Islet precursor cell (in vitro differentiated cells): ENCODE results near the gene NKG7.

Experiments
- DNase-seq: peaks from one replicate; pipeline ENCODE4 v3.0.0-alpha.2; 2018

Gene NKG7

DNA sequence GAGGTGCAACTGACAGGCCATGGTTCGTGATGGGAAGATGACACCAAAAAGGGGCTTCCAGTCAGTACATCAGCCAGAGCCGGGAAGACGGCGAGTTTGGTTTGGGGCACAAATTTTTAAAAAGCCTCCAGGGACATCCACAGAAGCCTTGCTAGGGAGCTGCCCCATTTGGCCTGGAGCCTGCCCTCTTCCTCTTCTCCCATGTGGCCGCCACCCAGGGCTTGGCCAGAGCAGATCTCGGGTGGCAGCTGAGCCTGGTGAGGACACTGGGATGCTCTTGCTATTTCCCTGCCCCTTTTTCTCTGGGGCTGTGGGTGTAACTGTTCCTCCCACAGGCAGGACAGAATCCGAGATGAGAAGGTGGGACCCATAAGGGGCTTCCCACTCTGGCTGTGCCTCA lies 14.5 kb downstream of the NKG7 start:
- DNase-seq, result no peak

- no peak for DNase-seq
Observed at GRCh38 chr19:51356159-51356801, 16.2 kb downstream of the NKG7 start.

- peak; percentile 96 for DNase-seq
Observed at GRCh38 chr19:51354742-51355148, 17.7 kb downstream of the NKG7 start.

DNA sequence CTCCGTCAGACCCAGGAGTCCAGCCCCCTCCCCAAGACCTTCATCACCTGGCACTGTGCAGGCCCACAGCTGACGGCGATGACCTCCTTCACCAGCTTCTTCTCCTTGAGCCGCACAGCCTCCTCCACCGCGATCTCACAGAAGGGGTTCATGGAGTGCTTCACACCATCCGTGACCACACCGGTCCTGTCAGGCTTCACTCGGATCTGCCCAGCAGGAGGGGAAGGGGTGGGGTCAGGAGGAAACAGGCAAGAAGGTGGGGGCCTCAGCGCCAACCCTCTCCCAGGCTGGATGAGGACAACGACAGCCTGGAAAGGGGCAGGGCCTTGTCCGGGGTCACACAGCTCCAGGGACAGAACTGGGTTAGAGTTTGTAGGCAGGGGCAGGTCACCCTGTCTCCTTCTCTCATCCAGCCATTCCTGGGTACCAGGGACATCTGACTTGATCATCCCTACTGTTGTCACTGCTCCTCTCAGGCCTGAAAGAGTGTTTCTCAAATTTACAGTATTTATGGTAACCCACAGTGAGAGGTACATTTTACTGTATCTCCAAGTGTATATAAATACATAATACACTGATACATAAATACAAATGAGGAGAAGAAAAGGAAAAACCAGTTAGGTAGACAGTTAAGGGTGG lies 18.2 kb downstream of the NKG7 start:
- DNase-seq, result peak; percentile 86

- DNase-seq, result no peak
Observed at GRCh38 chr19:51352783-51353360, 19.6 kb downstream of the NKG7 start.

DNA sequence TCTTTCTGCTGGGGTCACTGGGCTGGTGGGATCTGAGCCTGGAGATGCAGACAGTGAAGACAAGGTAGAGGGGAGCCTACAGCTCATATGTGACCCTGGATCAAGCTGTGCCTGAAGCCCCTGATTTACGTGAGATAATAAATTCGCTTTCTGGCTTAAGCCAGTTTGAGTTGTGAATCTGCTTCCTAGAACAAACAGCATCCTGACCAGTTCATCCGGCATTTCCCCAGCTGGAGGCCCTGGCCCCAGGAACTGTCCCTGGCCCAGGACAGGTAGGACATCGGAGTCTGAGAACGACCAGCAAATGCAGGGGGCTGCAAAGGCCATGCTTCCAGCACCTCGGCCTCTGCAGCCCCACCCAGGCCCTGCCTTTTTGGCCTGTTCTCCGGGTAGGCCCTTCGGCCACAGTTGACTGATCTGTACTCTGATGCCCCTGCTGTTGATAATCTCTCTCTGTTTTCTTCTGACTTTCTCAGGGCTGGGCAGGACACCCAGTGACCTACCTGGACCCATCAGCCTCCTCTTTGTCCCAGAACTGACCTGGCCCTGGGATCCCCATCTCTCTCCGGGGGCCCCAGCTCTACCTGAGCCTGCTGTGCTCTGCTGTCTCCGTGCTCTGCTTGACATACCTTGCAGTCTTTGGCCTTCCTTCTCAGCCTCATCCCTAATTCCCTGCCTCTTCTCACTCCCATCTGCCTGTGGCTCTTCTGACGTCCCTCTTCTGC lies 21.0 kb downstream of the NKG7 start:
- no peak for DNase-seq

- DNase-seq, result no peak
Observed at GRCh38 chr19:51347209-51347928, 25.1 kb downstream of the NKG7 start.

DNA sequence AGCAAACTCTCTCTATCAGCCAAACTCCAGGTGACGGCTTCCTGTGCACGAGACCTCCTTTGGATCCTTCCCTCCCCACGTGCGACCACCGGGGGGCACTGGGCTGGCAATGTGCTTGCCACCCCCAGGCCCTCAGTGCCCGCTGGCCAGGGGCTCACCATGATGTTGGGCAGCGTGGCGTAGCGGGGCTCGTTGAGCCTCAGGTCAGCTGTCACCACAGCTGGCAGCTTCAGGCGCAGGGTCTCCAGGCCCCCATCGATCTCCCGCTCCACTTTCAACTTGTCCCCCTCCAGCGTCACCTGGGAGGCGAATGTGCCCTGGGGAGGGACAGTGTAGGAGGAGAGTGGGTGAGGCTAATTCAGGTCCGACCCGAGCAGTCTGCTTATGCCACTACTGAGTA lies 25.7 kb downstream of the NKG7 start:
- no peak for DNase-seq

DNA sequence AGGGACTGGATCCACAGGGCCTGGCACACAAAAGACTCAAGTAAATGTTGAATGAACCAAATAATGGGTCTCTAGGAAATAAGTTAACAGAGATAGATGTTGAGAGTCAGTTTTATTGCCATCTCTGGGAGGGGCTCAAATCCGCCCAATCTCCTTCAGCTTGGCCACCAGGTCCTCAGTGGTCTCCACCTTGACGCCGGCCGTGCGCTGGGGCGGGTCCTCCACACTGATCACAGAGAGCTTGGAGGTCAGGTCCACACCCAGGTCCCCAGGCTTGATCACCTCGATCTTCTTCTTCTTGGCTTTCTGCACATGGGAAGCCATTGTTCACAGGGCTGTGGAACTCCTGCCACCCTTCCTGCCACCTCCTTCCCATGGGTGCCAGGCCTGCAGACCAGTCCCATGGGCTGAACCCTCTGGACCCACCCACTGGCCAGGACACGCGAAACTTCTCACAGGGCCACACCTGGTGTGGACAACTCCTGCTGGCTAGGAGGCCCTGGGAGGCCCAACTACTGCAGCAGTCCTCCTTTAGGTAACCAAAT lies 27.3 kb downstream of the NKG7 start:
- DNase-seq, result no peak

DNA sequence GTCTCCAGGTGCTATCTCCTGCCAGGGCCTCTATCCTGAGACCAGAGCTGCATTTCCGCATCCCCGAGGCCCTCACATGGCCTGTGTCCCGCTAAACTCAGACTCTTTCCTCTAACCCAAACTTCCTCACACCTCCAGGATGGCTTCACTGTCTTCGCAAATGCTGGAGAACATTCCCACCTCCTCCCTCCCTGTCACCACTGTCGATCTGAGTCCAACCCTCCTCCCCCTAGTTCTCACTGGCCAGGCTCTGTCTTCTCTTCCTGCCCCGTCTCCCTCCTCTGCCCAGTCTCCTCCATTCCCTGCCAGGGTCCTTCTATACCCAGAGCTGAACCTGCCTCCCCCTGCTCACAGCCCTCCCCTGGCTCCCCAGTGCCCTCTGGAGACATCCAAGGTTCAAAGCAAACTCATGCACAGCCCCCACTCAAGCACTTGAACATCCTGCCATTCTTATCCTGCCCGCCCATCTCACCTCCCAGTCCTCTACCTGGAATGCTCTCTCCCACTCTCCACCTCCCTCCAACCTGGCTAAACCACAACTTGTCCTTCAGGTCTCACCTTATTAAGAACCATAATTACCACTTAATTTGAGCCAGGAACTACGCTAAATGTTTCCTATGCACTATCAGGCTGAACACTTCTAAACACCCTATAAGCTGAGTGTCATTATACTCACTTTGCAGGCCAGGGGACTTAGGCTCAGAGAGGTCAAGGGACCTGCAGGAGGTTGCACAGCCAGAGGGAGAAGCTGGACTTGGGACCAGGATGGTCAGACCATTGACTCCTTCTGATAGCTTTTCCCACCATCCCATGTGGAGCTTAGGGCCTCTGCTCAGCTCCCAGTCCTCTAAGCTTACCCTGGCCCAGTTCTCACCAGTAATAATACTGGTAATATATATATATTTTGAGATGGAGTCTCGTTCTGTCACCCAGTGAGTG lies 29.6 kb downstream of the NKG7 start:
- DNase-seq, result no peak

- no peak for DNase-seq
Observed at GRCh38 chr19:51341976-51342580, 30.4 kb downstream of the NKG7 start, which contains the start of gene VSIG10L. Gene VSIG10L (minus strand): TSS chr19:51342139. CDS start chr19:51342124, 15 bp downstream.

GRCh38 chr19:51341066-51341465 lies 31.4 kb downstream of the NKG7 start:
- no peak for DNase-seq

DNA sequence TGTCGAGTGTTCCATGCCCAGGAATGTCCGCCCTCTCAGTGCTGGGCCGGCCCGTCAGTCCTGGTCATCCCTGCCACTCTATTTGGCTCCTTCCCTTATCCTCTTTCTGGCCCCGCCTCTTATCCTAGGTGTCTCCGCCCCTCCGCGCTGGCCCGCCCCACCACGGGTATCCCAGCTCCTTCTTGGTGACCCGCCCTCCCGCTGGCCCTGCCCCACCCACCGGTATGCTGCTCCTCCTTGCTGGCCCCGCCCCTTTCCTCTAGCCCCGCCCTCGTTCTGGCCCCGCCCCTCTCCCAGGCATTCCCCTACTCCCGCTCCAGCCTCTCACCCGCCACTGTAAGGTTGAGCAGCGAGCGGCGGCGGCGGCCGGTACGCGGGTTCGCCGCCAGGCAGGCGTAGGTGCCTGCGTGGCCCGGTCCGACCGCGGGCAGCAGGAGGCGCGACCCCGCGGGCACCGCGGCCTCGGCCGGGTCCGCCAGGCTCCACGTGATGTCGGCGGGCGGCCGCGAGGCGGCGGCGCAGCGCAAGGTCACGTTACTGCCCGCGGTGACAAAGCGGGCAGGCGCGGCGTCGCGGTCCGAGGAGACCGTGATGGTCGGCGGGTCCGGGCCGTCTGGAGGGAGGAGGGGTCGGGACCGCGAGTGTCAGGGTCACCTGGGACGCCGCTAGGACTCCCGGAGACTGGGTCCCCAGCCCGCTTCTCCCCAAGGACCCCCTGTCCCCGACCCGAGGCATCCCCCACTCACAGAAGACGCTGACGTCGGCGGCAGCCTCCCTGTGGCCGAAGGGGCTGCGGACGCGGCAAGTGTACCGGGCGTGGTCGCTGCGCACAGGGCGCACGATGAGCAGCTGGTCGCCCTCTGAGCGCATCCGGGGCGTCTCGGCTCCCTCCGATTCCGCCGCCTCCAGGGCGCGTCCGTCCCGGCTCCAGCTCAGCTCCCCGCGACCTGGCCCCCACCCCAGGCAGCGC lies 32.5 kb downstream of the NKG7 start:
- peak; percentile 100 for DNase-seq

- no peak for DNase-seq
Observed at GRCh38 chr19:51339313-51339686, 33.2 kb downstream of the NKG7 start.

DNA sequence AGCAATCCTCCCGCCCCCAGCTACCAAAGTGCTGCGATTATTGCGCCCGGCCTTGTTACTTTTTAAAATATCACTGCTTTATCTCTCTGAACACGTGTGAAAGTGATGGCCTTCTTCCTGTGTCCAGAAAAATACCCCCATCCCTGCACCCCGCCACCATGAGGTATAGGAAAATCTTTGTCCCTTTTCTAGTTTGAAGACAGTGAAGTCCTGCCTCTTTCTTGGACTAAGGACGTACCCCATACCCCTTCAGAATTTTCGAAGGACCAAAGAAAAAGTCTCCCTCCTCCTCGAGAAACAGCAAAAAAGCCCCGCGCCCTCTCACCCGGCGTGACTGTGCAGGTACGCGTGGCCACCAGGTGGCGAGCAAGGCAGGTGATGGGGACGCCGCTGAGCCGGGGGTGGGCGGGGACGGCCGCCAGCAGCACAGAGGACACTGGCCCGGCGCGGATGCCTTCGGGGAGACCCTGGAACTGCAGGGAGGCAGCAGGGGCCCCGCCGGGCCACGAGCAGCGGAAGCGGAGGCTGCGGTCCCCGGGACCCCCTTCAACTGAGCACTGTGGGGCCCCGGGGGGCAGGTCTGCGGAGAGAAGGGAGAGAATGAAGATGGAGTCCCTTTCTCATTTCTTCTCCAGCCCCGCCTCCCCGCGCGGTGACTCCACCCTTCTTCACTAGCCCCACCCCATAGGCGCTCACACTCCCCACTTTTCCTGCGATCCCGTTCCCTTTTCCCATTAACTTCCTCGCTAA lies 33.7 kb downstream of the NKG7 start:
- DNase-seq, result peak; percentile 92

DNA sequence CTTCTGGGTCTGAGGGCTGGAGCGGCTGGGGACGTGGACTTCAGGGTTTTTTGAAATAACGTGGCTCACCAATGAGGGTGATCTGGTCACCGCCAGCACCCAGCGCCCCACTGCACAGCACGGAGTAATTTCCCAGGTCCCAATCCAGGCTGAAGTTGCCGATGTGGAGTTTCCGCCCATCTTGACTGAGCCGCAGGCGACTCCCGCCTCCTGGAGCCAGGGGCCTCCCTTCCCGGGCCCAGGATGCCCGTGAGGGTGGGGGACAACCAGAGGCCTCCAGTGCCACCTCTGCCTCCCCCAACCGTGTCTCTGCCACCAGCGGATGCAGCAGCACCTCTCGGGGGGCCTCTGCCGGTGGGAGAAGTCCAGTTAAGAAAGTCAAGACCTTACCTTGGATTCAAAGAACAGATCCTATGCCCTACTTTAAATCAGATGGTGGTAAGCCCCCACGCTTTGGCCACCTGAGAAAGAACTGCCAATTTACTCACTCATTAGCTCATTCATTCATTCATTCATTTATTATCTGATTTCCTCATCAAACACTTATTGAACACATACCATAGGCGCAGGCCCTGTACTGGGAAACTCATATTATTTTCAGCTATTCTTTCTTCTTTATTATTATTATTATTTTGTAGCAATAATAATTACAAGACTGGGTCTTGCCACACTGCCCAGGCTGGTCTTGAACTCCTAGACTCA lies 34.4 kb downstream of the NKG7 start:
- no peak for DNase-seq

DNA sequence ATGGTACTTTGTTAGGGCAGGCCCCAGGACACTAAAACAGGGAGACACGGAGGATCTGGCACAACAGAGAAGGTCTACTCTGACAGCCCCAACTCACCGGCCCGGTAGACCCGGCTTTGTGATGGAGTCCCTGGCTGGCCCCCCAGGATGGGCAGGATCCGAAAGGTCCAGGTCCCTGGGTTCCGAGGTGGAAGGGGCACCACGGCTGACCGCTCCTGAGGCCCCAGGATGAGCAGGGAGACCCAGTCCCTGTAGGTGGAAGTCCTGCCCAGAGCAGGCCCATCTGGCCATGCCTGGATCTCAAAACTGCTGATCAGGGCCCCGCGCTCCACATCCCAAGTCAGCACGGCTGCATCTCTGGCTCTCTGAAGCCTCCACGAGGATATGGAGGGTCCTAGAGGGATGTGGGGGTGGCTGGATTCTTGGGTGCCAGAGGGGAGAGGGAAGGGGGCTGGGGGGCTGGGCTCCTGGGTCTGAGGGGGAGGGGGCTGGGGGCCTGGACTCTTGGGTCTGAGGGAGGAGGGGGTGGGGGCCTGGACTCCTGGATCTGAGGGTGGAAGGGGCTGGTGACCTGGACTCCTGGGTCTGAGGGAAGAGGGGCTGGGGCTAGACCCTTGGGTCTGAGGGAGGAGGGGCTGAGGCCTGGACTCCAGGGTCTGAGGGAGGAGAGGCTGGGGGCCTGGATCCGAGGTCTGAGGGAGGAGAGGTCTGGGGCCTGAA lies 35.2 kb downstream of the NKG7 start:
- no peak for DNase-seq
